Muscle of arm (tissue), 12 donors: ENCODE data around the gene BPIFB4. TPM values are rescaled to one million over a fixed set of nuclear protein-coding genes. Genes with fewer than 3 reads are reported as not detected.
"Not testable (repeated sequence)": the region's sequence is repeated elsewhere in the genome, so short reads cannot be mapped to it uniquely, and the experiment has no call there.

Source experiments
- DNase-seq: peaks from one replicate; pipeline ENCODE4 v3.0.0-alpha.2; 2013
- polyA plus RNA-seq, 12 donors: library from polyadenylated mRNA; unstranded; fragments of 120-200 nt; gene quantifications; one replicate each; pipeline ENCODE4 v1.2.1, GENCODE V29; 2013; ENCODE audit not compliant: insufficient read length in 12 of 12

Gene BPIFB4
- polyA plus RNA-seq, 12 donors, result 0.11 to 0.29 (median 0.14) TPM; not detected in 7

- DNase-seq, result no peak
These were observed 6.7 kb downstream of the BPIFB4 start for GRCh38 chr20:33086052-33086722.

- DNase-seq, result no peak
These were observed 11.7 kb downstream of the BPIFB4 start for GRCh38 chr20:33091147-33091546.

GRCh38 chr20:33091693-33092092 is 12.2 kb downstream of the BPIFB4 start:
- no peak for DNase-seq

- DNase-seq, result no peak
These were observed 12.9 kb downstream of the BPIFB4 start for GRCh38 chr20:33092361-33092760.

GRCh38 chr20:33093074-33093473 is 13.6 kb downstream of the BPIFB4 start:
- no peak for DNase-seq

GRCh38 chr20:33093582-33093981 is 14.1 kb downstream of the BPIFB4 start:
- DNase-seq, result no peak

GRCh38 chr20:33095249-33095648 is 15.8 kb downstream of the BPIFB4 start:
- no peak for DNase-seq

- peak; percentile 15 for DNase-seq
These were observed 16.6 kb downstream of the BPIFB4 start for GRCh38 chr20:33095902-33096584.

GRCh38 chr20:33097001-33097400 is 17.6 kb downstream of the BPIFB4 start:
- DNase-seq, result peak; percentile 46

- no peak for DNase-seq
These were observed 20.5 kb downstream of the BPIFB4 start for GRCh38 chr20:33099843-33100538.

- DNase-seq, result no peak
These were observed 24.1 kb downstream of the BPIFB4 start for GRCh38 chr20:33103556-33103955.

GRCh38 chr20:33104336-33104735 is 24.9 kb downstream of the BPIFB4 start:
- DNase-seq, result no peak

GRCh38 chr20:33105316-33105924 is 26.0 kb downstream of the BPIFB4 start:
- DNase-seq, result peak; percentile 48

- peak; percentile 44 for DNase-seq
These were observed 26.7 kb downstream of the BPIFB4 start for GRCh38 chr20:33106058-33106620.

GRCh38 chr20:33108661-33109060 is 29.2 kb downstream of the BPIFB4 start:
- no peak for DNase-seq

- DNase-seq, result no peak
These were observed 30.8 kb downstream of the BPIFB4 start for GRCh38 chr20:33110147-33110825.

- DNase-seq, result no peak
These were observed 31.9 kb downstream of the BPIFB4 start for GRCh38 chr20:33111306-33111705.

GRCh38 chr20:33112547-33113386 is 33.3 kb downstream of the BPIFB4 start:
- DNase-seq, result no peak

- DNase-seq, result no peak
These were observed 34.0 kb downstream of the BPIFB4 start for GRCh38 chr20:33113387-33113908.

GRCh38 chr20:33115501-33115900 is 36.1 kb downstream of the BPIFB4 start:
- DNase-seq, result not testable (repeated sequence)
